ENCODE results near the gene MEGF6. TPM values are rescaled to one million over a fixed set of nuclear protein-coding genes. Genes with fewer than 3 reads are reported as not detected.

The MEGF6 gene
- total and polyA plus RNA-seq, 2 donors (not counting 1 experiment from before 2014, with no cell fraction given) = 43.2 to 77.3 TPM

DNA sequence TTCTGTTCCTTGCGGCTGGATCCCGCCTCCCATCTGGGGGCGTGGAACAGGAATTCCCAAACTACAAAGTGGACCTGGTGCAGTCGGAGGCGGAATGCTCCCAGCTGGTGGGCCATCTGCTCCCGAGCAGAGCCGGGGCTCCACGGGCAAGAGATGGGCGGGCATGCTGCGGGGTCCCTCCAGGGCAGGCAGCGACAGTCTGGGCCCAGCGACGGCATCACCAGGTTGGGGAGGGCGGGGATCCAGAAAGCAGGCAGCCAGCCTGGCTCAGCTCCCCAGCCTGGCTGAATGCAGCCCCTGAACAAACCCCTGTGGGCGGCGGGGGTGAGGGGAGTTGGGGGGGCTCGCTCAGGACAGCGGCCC, 3.6 kb downstream of the MEGF6 start:
- Histone ChIP-seq H3K79me2 (ENCODE audit: control insufficient read depth, insufficient read depth, low read length) (no peaks in the 10 kb centered on the region), H3K4me2 (replicated peaks; ENCODE audit: low read depth, low read length, poor library complexity, severe bottlenecking) (no peak overlapping the region), H3K27ac (ENCODE audit: low read length in 2 of 2) (no peak overlapping the region), H3K9ac (ENCODE audit: low read length) (no peak overlapping the region), H3K4me1 (ENCODE audit: control insufficient read depth in 2 of 2, insufficient read depth in 2 of 2, low read length in 2 of 2) (peaks cover 15 to 17% of the 10 kb centered on the region in 2 donors), H3K4me3 (ENCODE audit: control extremely low read depth in 1 of 5, extremely low read depth in 1 of 5, insufficient read depth in 1 of 5, low read depth in 2 of 5, low read length in 4 of 5) (no peak overlapping the region), H3K9me3 (ENCODE audit: control extremely low read depth in 1 of 3, control insufficient read depth in 2 of 3, insufficient read depth in 1 of 3, low read length in 2 of 3) (peaks cover 0 to 7% (median 0%) of the 10 kb centered on the region in 3 donors), H3K27me3 (replicated peaks in 1 of 4; ENCODE audit: control extremely low read depth in 1 of 4, control insufficient read depth in 3 of 4, insufficient read depth in 4 of 4, low read length in 3 of 4) (peaks cover 0 to 39% (median 12%) of the 10 kb centered on the region in 4 experiments), H4K20me1 (ENCODE audit: control insufficient read depth, insufficient read depth, low read length, poor library complexity, severe bottlenecking) (no peaks in the 10 kb centered on the region), H3K36me3 (replicated peaks in 1 of 2; ENCODE audit: control extremely low read depth in 1 of 2, control insufficient read depth in 1 of 2, extremely low read depth in 1 of 2, insufficient read depth in 2 of 2, low read length in 1 of 2) (no peaks in the 10 kb centered on the region), H2AFZ (ENCODE audit: insufficient read depth, low read depth, low read length, poor library complexity, severe bottlenecking) (no peak overlapping the region)
- DNase-seq = no peak
- 98% methylated on average over 17 of the region's 18 CpGs for WGBS (ENCODE audit: insufficient coverage)
- POLR2A ChIA-PET = no interaction called here
- CTCF ChIA-PET = interaction anchor here (1.1 kb wide), 1 partner anchor 10 kb away, joined by 3 read pairs; no protein-coding TSS in a partner anchor
- peaks cover 13% of the 10 kb centered on the region for H3K4me1 Mint-ChIP-seq
- no peaks in the 10 kb centered on the region for H3K9me3 Mint-ChIP-seq (ENCODE audit: insufficient read depth)
- peaks cover 12% of the 10 kb centered on the region for H3K27me3 Mint-ChIP-seq
- intact Hi-C loops (cut with micrococcal nuclease) = no loop called here
- no peak for ATAC-seq (ENCODE audit: low read depth)
- no peak overlapping the region for H3K27ac Mint-ChIP-seq
- no peak for TF ChIP-seq EZH2 (IDR thresholded peaks at IDR 0.05; ENCODE audit: borderline replicate concordance, insufficient read depth, low read depth, low read length, poor library complexity, severe bottlenecking)
- TF ChIP-seq, protein P1, sequence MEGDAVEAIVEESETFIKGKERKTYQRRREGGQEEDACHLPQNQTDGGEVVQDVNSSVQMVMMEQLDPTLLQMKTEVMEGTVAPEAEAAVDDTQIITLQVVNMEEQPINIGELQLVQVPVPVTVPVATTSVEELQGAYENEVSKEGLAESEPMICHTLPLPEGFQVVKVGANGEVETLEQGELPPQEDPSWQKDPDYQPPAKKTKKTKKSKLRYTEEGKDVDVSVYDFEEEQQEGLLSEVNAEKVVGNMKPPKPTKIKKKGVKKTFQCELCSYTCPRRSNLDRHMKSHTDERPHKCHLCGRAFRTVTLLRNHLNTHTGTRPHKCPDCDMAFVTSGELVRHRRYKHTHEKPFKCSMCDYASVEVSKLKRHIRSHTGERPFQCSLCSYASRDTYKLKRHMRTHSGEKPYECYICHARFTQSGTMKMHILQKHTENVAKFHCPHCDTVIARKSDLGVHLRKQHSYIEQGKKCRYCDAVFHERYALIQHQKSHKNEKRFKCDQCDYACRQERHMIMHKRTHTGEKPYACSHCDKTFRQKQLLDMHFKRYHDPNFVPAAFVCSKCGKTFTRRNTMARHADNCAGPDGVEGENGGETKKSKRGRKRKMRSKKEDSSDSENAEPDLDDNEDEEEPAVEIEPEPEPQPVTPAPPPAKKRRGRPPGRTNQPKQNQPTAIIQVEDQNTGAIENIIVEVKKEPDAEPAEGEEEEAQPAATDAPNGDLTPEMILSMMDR (IDR thresholded peaks at IDR 0.05) = no peak
- H3K4me3 Mint-ChIP-seq = no peak overlapping the region

DNA sequence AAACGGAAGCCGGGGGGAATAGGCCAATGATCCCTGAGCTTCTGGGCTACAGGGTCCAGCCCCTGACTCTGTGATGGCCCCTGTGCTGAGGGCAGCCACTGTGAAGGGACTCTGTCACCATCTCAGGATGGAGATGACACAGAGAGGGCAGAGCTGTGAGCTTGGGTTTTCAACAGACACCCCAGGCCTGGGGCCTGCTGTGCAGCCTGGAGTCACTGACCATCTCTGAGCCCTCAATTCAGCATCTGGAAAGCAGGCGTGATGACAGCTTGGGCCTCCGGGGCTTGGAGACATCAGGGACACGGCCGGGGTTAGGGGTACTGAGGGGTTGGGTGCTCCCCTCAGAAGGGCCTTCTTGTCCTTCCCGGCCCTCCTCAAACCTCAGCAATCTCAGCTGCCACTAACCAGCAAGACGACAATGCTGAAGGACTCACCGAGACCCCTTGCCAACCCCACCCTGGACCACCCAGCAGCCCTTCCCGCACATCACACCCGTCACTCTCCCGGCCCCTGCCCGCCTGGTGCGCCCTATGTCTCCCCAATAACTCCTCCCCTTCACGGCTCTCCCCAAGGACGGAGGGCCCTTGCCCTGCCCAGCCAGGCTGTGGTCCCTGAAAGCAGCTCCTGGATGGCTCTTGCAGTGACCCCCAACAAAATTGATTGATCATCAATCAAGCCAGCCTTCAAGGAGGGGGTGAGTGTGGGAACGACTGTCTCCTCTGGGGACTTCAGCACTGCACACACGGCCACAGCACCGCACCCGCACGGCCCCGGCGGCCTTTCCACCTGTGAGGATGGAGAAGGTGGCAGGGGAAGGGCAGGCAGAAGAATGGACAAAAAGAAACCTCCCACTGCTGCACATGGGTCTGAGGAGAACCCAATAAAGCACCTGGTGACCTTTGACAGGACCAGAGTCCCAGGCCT, 4.3 kb downstream of the MEGF6 start:
- Histone ChIP-seq H4K20me1 (ENCODE audit: control insufficient read depth, insufficient read depth, low read length, poor library complexity, severe bottlenecking) (no peaks in the 10 kb centered on the region), H2AFZ (ENCODE audit: insufficient read depth, low read depth, low read length, poor library complexity, severe bottlenecking) (no peak overlapping the region), H3K4me3 (ENCODE audit: control extremely low read depth in 1 of 5, extremely low read depth in 1 of 5, insufficient read depth in 1 of 5, low read depth in 2 of 5, low read length in 4 of 5) (no peak overlapping the region), H3K9ac (ENCODE audit: low read length) (no peak overlapping the region), H3K4me2 (replicated peaks; ENCODE audit: low read depth, low read length, poor library complexity, severe bottlenecking) (no peak overlapping the region), H3K36me3 (replicated peaks in 1 of 2; ENCODE audit: control extremely low read depth in 1 of 2, control insufficient read depth in 1 of 2, extremely low read depth in 1 of 2, insufficient read depth in 2 of 2, low read length in 1 of 2) (no peaks in the 10 kb centered on the region), H3K9me3 (ENCODE audit: control extremely low read depth in 1 of 3, control insufficient read depth in 2 of 3, insufficient read depth in 1 of 3, low read length in 2 of 3) (peaks cover 0 to 7% (median 0%) of the 10 kb centered on the region in 3 donors), H3K4me1 (ENCODE audit: control insufficient read depth in 2 of 2, insufficient read depth in 2 of 2, low read length in 2 of 2) (peaks cover 15 to 16% of the 10 kb centered on the region in 2 donors), H3K79me2 (ENCODE audit: control insufficient read depth, insufficient read depth, low read length) (no peaks in the 10 kb centered on the region), H3K27me3 (replicated peaks in 1 of 4; ENCODE audit: control extremely low read depth in 1 of 4, control insufficient read depth in 3 of 4, insufficient read depth in 4 of 4, low read length in 3 of 4) (peaks cover 0 to 35% (median 10%) of the 10 kb centered on the region in 4 experiments), H3K27ac (ENCODE audit: low read length in 2 of 2) (no peak overlapping the region)
- TF ChIP-seq, protein P1 (IDR thresholded peaks at IDR 0.05) = no peak
- no peak for TF ChIP-seq EZH2 (IDR thresholded peaks at IDR 0.05; ENCODE audit: borderline replicate concordance, insufficient read depth, low read depth, low read length, poor library complexity, severe bottlenecking)
- intact Hi-C loops (cut with micrococcal nuclease) = no loop called here
- Mint-ChIP-seq H3K27me3 (peaks cover 9% of the 10 kb centered on the region), H3K4me1 (peaks cover 10% of the 10 kb centered on the region), H3K27ac (no peak overlapping the region), H3K4me3 (no peak overlapping the region), H3K9me3 (ENCODE audit: insufficient read depth) (no peaks in the 10 kb centered on the region)
- 96% methylated on average over 5 of the region's 23 CpGs for WGBS (ENCODE audit: insufficient coverage)
- POLR2A ChIA-PET = no interaction called here
- CTCF ChIA-PET = no interaction called here
- DNase-seq (no peak), ATAC-seq (ENCODE audit: low read depth) (no peak)
